GM12874 (cell line): Measurements from ENCODE around the gene NXPE1.

Experiments used
- TF ChIP-seq, protein P1 (sequence below): IDR thresholded peaks from 2 replicates; pipeline ENCODE4 v1.5.1; 2011; ENCODE audit warnings: low read depth, mild to moderate bottlenecking, control low read depth, low read length, moderate library complexity; ENCODE audit not compliant: insufficient read depth

The NXPE1 gene

GRCh38 chr11:114499756-114500155, 59.9 kb downstream of the NXPE1 start:
- TF ChIP-seq, protein P1, sequence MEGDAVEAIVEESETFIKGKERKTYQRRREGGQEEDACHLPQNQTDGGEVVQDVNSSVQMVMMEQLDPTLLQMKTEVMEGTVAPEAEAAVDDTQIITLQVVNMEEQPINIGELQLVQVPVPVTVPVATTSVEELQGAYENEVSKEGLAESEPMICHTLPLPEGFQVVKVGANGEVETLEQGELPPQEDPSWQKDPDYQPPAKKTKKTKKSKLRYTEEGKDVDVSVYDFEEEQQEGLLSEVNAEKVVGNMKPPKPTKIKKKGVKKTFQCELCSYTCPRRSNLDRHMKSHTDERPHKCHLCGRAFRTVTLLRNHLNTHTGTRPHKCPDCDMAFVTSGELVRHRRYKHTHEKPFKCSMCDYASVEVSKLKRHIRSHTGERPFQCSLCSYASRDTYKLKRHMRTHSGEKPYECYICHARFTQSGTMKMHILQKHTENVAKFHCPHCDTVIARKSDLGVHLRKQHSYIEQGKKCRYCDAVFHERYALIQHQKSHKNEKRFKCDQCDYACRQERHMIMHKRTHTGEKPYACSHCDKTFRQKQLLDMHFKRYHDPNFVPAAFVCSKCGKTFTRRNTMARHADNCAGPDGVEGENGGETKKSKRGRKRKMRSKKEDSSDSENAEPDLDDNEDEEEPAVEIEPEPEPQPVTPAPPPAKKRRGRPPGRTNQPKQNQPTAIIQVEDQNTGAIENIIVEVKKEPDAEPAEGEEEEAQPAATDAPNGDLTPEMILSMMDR = no peak

DNA sequence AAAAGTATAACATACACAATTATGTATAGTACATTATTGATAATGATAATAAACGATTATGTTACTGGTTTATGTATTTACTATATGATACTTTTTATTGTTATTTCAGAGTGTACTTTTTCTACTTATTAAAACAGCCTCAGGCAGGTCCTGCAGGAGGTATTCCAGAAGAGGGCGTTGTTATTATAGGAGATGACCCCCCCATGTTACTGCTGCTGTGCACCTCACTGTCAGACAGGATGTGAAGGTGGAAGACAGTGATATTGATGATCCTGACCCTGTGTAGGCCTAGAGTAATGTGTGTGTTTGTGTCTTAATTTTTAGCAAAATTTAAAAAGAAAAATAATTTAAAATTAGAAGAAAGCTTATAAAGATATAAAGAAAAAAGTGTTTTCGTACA, 62.8 kb downstream of the NXPE1 start:
- TF ChIP-seq, protein P1 = no peak

DNA sequence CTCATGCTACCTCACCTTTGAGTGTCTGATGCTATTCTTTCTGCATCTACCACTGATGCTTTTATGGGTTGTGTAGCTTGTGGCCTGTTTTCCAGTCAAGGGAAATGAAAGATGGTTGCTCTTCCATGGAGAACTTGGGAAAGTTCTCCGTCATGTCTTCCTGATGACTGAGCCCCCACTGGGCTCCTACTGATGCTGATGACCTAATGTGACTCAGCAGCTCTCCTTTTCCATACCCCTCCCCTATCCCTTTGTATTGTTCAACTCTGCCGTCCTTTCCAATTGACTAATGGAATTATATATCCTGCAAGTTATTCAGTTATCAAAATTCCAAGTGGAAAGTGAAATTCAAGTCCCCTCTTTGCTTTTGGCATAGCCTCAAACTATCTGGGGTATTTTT, 75.8 kb downstream of the NXPE1 start:
- TF ChIP-seq, protein P1 = no peak

GRCh38 chr11:114482114-114482513, 77.6 kb downstream of the NXPE1 start:
- TF ChIP-seq, protein P1 = no peak

GRCh38 chr11:114479331-114479730, 80.3 kb downstream of the NXPE1 start:
- TF ChIP-seq, protein P1 = no peak

GRCh38 chr11:114478768-114479167, 80.9 kb downstream of the NXPE1 start:
- TF ChIP-seq, protein P1 = no peak

GRCh38 chr11:114478001-114478410, 81.7 kb downstream of the NXPE1 start:
- TF ChIP-seq, protein P1 = no peak

- TF ChIP-seq, protein P1 = no peak
These were observed 87.0 kb downstream of the NXPE1 start for GRCh38 chr11:114472661-114473060.
